GM19193 (cell line): Measurements from ENCODE around the gene ITPR2.

Experiments
- POLR2A ChIP-seq: IDR thresholded peaks from 4 replicates; pipeline ENCODE4 v1.6.1; 2011; ENCODE audit not compliant: insufficient read depth, insufficient read length; ENCODE audit errors: extremely low read depth

The ITPR2 gene

DNA sequence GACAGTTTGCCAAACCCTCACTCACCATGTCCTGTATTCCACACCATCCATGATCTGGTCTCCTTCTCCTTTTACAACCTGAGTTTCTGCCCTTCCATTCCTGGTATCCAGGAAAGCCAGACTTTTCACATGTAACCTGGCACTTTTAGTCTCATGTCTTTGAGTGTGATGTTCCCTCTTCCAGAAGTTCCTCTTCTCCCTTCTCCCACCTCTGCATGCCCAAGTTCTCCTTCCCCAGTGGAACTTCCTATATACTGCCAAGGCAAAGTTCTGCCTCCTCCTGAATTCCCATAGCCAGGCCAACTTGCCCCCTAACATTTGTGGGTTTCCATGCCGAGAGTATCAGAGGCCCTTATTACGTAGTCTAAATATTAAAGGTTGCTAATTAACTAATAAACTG is 3.2 kb upstream of the ITPR2 start:
- no peak for TF ChIP-seq POLR2A

DNA sequence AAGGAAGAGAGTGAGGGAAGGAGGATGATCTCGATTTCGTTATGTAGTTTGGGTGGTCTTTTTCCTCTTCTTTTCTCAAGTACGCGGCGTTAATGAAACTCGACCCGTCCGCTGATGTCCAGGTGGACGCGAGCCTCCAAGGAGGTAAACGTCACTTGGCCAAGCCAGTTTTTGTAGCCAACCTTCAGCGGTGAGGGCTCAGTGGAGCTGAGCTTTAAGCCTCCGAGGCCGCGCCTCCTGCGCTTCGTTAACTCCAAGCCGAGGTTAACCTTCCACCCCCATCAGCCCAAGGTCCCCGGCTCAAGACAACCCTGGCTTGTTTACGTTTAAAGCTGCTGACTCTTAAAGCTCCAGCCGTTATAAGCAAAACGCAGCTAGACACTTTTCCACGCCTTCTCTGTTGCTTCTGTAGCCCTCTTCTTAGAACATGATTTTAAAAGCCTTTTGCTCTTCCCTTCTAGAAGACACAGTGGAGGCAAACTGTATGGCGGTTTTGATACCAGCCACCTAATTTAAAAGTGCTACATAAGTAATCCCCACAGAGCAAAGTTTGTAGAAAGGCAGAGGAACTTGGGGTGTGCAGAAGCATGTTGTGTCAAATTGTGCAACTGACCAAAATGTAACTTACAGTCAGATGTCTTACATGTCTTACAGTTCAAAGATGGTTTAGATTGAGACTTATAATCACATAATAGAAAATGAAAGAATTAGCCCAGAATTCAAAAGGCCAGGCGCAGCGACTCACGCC is 923 bp upstream of the ITPR2 start:
- peak; percentile 41 for TF ChIP-seq POLR2A

DNA sequence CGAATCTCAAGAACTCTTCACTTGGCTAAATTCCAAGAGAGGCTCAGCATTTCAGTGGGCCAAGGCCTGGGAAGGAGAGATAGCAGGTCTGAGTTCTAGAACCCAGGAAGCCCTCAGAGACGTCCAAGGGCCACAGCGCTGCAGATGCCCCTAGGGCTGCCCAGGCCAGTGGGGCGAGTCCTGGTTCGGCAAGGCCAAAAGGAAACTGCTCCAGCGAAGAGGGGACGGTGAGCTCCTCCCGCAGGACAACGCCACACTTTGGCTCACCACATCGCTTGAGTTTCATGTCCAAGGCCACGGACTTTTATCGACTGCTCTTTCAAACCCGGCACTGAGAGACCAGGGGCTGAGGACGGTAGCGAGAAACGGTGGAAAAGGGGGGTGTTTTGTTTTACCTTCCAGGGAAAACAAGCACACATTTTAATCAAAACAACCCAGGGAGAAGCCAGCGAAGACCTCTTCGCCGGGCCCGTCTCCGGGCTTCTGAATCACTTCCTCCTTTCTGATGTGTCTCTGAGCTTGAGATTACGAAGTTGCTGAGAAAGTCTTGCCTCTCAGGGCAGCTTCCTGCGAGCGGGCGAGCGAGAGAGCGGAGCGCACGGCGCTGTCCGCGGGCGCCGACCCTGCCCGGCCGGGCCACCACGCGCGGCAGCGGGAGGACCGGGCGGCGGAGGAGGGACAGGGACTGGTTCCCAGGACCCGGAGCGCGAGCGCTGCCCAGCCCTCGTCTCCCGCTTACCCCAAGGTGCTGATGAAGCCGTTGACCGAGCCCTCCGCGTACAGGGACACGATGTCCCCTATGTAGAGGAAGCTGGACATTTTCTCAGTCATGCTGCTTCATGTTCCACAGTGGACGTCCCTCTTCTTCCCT is 808 bp downstream of the ITPR2 start:
- TF ChIP-seq POLR2A, result peak; percentile 80

DNA sequence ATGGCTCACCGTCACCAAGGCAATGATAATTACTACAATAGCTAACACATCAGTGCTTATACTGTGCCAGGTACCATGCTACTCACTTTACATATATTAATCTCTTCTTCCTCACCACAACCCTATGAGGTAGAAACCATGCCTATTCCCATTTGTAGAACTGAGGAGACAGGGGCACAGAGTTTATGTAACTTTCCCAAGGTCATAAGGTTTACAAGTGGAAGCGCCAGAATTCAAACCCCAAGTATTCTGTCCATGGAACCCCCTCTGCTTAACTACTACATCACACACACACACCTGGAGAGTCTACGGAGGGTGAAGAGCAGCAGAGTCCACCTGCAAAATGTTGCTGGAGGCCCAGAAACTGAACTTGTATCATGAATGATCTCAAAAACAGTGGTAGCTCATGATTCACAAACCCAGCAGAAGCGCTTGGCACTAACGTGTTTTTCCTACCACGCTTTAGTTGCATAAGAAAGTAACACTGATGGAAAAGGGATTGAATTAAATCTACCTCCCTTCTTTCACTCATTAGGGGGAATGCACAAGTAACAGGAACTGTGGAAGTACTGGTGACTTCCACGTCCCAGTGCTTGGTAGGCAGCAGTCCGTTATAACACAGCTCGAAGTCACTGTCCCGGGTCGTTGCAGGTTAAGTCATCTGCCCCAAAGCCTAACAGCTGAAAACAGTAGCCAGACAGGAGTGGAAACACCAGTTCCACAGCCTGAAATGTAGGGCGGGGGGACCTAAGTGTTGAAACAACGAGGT is 2.0 kb downstream of the ITPR2 start:
- no peak for TF ChIP-seq POLR2A

DNA sequence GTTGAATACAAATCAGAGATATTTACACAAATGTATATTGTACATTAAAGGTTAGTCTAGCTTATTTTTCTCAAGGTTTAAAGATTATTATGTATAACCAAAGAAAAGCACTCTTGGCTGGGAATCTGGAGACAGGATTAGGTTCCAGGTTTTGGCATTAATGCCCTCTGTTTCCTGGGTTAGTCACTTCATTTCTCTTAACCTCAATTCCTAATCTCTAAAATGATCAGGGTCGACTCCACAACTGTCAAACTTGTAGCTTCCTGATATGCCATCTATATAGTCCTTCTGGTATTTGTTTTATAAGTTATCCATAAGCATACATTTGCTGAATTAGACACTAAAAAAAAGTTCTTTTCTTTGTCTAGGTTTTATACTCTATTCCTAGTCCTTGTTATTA is 2.6 kb downstream of the ITPR2 start:
- TF ChIP-seq POLR2A, result no peak

DNA sequence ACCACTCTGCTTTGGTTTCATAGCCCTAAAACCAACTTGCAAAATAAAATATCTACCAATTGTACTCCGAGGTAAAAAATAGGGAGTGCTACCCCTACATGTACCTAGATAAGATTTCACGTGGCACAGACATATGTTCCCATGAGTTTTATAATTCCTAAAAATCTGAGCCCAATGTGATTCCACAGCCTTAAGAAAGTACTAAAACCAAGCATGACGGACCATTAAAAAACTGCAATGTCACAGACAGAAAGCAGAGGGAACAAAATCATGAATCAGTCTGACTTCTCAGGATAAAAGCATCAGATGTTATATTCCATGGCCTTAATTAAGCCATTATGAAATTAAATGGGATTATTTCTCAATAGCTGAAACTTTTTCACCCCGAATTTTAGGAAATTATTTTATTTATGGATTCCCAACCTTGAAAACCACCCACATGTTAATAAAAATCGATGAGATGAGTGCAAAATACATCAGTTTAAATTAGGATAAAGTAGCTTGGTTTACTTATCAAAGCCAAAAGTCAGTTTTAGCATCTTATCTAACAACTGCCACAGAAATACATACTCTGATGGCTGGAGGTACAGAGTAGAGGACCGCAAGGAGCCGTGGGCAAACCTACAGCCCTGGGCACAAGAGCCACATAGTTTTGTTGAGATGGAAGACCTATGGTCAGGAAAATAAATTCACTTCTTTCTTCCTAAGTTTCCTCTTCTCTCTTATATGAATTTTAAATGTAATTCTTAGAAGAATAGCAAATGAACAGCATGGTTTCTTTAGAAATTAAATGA is 4.5 kb downstream of the ITPR2 start:
- TF ChIP-seq POLR2A, result no peak

DNA sequence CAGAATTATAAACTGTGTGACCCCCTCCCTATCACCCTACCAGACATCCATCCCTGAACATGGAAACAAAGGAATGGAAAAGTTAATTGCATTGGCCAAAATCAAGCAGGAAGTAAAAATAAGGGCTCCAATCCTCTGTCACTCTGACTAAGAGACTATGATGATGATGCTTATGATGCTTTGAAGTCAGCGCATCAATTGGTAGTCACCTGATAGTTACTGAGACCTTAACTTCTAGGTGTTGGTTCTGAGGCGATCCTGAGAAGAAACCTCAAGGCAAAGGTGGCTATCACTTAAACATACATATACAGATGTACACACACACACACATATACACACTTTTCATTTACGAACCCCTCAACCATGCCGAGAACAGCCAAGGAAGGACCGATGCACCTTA is 6.6 kb downstream of the ITPR2 start:
- no peak for TF ChIP-seq POLR2A

DNA sequence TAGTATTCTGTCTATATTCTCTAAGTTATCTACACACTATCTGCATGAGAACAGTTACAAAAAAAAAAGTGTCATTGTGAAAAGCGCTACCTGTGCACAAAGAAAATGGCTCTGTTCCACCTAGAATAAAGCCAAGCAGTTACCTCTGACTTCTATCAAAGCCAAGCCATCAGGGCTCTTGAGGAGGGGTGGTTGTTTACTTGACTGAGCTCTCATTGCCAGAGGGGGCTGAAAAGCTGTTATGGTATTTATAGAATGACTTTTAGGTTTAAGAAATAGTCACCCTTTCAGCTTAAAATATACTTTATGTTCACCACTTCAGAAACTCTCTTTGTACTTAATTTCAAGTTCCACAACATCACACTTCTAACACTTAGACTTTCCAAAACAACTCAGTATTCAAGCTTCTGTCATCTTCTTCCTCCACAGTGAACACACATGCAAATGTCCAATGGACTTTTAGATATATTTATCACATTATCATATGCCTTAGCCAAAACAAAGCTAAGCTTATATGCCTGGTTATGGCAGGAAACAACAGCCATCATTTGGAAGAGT is 7.5 kb downstream of the ITPR2 start:
- TF ChIP-seq POLR2A, result no peak

DNA sequence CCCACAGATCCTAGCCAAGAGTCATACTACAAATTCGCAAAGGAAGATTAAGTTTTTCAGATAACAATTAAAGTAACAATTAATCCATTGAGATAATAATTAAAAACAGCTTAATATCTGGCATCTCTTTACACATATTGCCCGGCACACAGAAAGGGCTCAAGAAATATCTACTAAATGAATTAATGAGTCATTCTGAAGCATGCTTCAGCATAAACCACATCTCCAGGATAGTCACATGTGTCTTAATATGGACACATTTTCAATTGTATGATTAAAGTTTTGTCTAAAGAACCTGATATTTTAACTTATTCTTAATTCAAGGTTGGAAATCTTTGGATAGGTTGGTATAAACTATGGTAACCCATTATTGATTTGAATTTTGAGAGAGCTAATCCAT is 9.6 kb downstream of the ITPR2 start:
- no peak for TF ChIP-seq POLR2A

DNA sequence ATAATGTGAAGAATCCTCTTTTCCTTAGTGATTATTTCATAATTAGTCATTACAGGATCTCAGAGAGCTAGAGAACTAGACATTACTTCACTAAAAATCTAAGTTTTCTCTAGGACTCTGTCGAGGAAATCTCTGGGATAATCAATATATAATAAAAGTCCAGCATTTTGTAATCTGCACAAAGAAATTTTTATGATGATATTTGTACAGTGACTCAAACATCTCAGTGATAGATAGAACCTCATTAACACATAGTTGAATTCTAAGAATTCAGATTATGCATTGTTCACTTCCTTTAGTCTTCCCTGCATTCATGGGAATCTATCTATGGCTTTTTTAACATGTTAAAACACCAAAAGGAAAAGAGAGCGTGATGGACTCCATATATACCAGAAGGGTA is 11.0 kb downstream of the ITPR2 start:
- no peak for TF ChIP-seq POLR2A

DNA sequence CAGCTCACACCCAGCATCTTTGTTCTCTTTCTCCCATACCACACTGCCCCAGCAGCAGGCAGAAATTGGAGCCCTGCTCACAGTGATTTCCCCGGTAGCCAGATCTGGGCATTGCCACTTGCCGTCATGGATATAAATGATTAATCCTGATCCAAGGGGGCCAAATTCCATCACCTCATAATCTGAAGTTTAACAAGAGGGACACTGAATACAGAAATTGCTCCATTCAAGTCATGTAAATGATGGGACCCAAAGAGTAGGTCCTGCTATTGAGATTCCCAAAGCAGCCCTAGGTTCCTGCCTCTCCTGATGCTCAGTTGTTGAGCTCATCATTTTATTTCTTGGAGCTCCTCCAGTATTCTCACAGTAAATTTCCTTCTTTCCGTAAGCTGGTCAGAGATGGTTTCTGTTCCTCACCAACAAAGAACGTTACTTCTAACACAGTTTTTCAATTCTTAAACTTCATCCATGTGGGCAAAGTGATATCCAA is 11.7 kb downstream of the ITPR2 start:
- TF ChIP-seq POLR2A, result no peak

DNA sequence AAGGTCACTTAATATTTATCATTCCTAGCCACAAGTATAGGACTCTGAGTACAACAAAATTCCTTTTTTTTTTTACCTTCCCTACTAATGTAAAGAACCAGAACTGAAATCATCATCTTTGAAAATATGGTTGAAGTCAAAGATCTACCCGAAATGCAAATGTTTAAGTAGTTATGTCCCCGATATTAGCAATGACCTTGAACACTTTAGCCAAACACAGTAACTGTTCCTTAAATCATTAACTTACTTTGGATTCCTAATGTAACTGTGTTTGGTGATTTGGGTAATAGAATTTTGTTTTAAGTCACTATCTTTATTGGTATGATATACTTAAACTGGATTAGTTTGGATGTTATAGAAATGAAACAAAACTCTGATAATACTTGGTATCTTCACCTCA is 14.4 kb downstream of the ITPR2 start:
- TF ChIP-seq POLR2A, result no peak

DNA sequence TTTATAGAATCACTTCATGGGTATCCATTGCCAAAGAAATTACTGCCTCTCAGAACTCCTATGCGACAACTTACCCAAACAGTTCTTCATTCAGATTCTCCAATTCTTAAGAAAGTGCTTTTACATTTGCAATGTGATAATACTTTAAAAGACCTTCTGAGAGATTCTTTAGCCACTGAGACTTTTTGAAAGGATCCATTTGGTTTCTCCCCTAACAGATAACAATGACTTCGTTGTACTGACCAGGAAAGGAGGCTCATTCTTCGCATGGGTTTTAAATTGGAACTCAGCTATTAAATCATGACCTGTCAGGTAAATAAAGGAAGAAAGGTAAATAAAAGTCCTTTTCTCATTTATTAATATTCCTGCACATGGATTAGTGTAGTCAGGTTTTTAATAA is 14.8 kb downstream of the ITPR2 start:
- TF ChIP-seq POLR2A, result no peak

DNA sequence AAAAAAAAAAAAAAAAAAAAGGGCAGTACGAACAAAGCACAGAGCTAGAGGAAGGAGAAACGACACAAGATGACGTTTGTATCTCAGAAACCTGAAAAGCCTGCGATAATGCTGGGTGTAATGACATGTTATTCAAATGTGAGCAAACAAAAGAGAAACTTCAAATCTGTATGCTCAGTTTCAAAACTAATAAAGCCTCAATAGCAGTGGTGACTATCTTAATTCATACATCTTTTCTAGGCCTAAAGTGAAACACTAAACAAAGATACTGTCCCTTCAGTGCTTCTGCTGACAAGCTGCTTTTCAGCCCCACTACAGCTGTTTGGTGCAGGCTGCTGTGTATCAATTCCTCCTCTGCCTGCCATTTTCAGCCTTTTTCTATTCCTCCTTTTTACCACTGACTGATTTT is 15.8 kb downstream of the ITPR2 start:
- TF ChIP-seq POLR2A, result no peak

DNA sequence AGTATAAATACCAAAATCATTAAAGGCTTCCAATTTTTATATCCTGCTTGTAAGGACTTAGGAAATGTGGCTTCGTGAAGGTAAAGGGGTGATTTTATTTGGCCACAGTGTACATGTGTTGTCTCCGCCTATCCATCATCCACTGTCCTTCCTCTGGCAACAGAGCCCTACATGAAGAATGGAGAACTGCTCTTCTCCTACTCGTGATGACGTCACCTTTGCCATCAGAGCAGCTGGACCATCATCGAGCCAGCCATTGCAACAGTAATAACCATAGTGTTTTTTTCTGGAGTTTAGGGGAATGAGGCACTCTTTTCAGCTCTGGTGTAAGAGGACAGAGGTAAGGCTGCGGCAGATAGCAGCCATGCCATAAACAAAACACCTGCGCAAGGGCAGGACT is 19.2 kb downstream of the ITPR2 start:
- TF ChIP-seq POLR2A, result no peak

DNA sequence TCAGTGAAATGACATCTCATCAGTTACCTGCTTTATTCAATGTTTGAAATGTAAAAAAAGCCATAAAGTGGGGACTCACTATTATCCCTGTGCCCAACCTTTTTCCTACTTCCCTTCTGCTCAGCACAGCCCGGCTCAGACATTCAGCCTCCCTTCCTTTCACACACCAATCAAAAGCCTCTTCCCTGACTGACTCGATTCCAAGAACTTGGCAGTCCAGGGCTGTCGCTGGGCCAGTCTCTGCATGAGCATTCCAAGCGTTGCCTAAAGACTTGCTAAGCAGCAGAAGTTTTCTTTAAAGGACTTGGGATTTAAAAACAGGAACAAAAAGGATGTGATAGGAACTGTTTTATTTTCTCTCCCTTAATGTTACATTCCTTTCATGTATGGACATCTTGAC is 22.7 kb downstream of the ITPR2 start:
- no peak for TF ChIP-seq POLR2A
